Thoracic aorta (tissue), 2 donors: ENCODE data around the gene CAB39. TPM values are rescaled to one million over a fixed set of nuclear protein-coding genes. Genes with fewer than 3 reads are reported as not detected.

Experiments
- ATAC-seq: fragments of 150-250 bp; one replicate; pipeline ENCODE4 v1.8.0; 2017; ENCODE audit warnings: low read depth; ENCODE audit not compliant: insufficient number of reproducible peaks, low FRiP score
- DNase-seq: peaks from one replicate; pipeline ENCODE4 v3.0.0-alpha.2; 2020; ENCODE audit warnings: low spot score
- H3K27ac ChIP-seq, 2 donors: fragments of 200-600 bp; sonication (generic); 1 replicate in 1 of 2; 2 replicates in 1 of 2; pipeline ENCODE4 v1.5.1; 2016; ENCODE audit warnings: mild to moderate bottlenecking in 2 of 2, moderate library complexity in 2 of 2
- H3K27me3 ChIP-seq: fragments of 200-600 bp; sonication (generic); replicated peaks from 2 replicates; pipeline ENCODE4 v1.6.0; 2016; ENCODE audit warnings: mild to moderate bottlenecking; ENCODE audit not compliant: insufficient read depth
- H3K36me3 ChIP-seq: fragments of 200-600 bp; sonication (generic); one replicate; pipeline ENCODE4 v1.5.1; 2016
- H3K4me1 ChIP-seq, 2 donors: fragments of 200-600 bp; sonication (generic); 1 replicate in 1 of 2; 2 replicates in 1 of 2; pipeline versions ENCODE4 v1.5.1 to v1.6.0; 2016; ENCODE audit warnings: low read depth in 2 of 2, mild to moderate bottlenecking in 1 of 2; ENCODE audit not compliant: control insufficient read depth in 1 of 2
- H3K4me3 ChIP-seq: fragments of 200-600 bp; sonication (generic); 2 replicates; pipeline ENCODE4 v1.5.1; 2016; ENCODE audit warnings: mild to moderate bottlenecking
- H3K9me3 ChIP-seq: fragments of 200-600 bp; sonication (generic); 2 replicates; pipeline ENCODE4 v1.5.1; 2016
- CTCF ChIP-seq: fragments of 200-600 bp; sonication (generic); IDR thresholded peaks from one replicate; pipeline ENCODE4 v1.5.1; 2019; ENCODE audit warnings: antibody characterized with exemption
- total RNA-seq, 2 donors: library from RNA; depleted of rRNA; stranded (reverse); fragments of >200 nt; gene quantifications; one replicate each; pipeline versions ENCODE4 v1.1.0 to v1.2.3, GENCODE V29; 2016

CAB39 gene
- total RNA-seq, 2 donors from 2014 or later: 83.1 to 103 TPM

- Histone ChIP-seq H3K4me3 (no peak overlapping the region), H3K27ac (no peak overlapping the region), H3K4me1 (no peaks in the 10 kb centered on the region), H3K9me3 (no peaks in the 10 kb centered on the region), H3K27me3 (no peaks in the 10 kb centered on the region), H3K36me3 (peaks cover 11% of the 10 kb centered on the region)
- no peak for TF ChIP-seq CTCF
- DNase-seq (no peak), ATAC-seq (no peak)
Measured at GRCh38 chr2:230765611-230766300, 53.1 kb downstream of the CAB39 start.

- Histone ChIP-seq H3K36me3 (no peaks in the 10 kb centered on the region), H3K27me3 (no peaks in the 10 kb centered on the region), H3K9me3 (no peaks in the 10 kb centered on the region), H3K27ac (no peak overlapping the region), H3K4me3 (no peak overlapping the region), H3K4me1 (no peaks in the 10 kb centered on the region)
- ATAC-seq (no peak), DNase-seq (no peak)
- TF ChIP-seq CTCF: no peak
Measured at GRCh38 chr2:230767862-230768388, 55.3 kb downstream of the CAB39 start.

- ATAC-seq (no peak), DNase-seq (no peak)
- Histone ChIP-seq H3K4me3 (no peak overlapping the region), H3K36me3 (no peaks in the 10 kb centered on the region), H3K27me3 (no peaks in the 10 kb centered on the region), H3K4me1 (peaks cover 8 to 19% of the 10 kb centered on the region in 2 donors), H3K27ac (no peak overlapping the region), H3K9me3 (no peaks in the 10 kb centered on the region)
- no peak for TF ChIP-seq CTCF
Measured at GRCh38 chr2:230770804-230771203, 58.2 kb downstream of the CAB39 start.

- no peak for DNase-seq
- TF ChIP-seq CTCF: no peak
- no peaks in the 10 kb centered on the region for H3K36me3 ChIP-seq
- H3K27ac ChIP-seq: no peak overlapping the region
- ATAC-seq: no peak
- H3K4me3 ChIP-seq: no peak overlapping the region
- no peaks in the 10 kb centered on the region for H3K27me3 ChIP-seq
- no peaks in the 10 kb centered on the region for H3K9me3 ChIP-seq
- H3K4me1 ChIP-seq: peaks cover 8 to 20% of the 10 kb centered on the region in 2 donors
Measured at GRCh38 chr2:230772156-230772555, 59.5 kb downstream of the CAB39 start.

- no peak overlapping the region for H3K4me3 ChIP-seq
- H3K4me1 ChIP-seq: peaks cover 12 to 29% of the 10 kb centered on the region in 2 donors
- H3K27ac ChIP-seq: no peak overlapping the region
- TF ChIP-seq CTCF: no peak
- ATAC-seq: no peak
- no peaks in the 10 kb centered on the region for H3K27me3 ChIP-seq
- H3K9me3 ChIP-seq: no peaks in the 10 kb centered on the region
- H3K36me3 ChIP-seq: no peaks in the 10 kb centered on the region
- DNase-seq: no peak
Measured at GRCh38 chr2:230773039-230773773, 60.6 kb downstream of the CAB39 start.
